AG09309 (cell line): ENCODE measurements around the gene PLEKHM3.
"Not testable (repeated sequence)": the region's sequence is repeated elsewhere in the genome, so short reads cannot be mapped to it uniquely, and the experiment has no call there.

Experiments
- DNase-seq: peaks from one replicate; pipeline ENCODE4 v3.0.0-alpha.2; 2010; ENCODE audit warnings: low read depth
- H3K4me3 ChIP-seq: 2 replicates; pipeline ENCODE4 v1.5.1; 2011; ENCODE audit warnings: mild to moderate bottlenecking, low read depth, low read length, moderate library complexity; ENCODE audit not compliant: control insufficient read depth
- TF ChIP-seq, protein P1 (sequence below): IDR thresholded peaks from 2 replicates; pipeline ENCODE4 v1.5.1; 2011; ENCODE audit warnings: mild to moderate bottlenecking, low read depth, low read length, inconsistent platforms; ENCODE audit not compliant: insufficient read depth, control insufficient read depth; ENCODE audit errors: missing control alignments

The PLEKHM3 gene

DNA sequence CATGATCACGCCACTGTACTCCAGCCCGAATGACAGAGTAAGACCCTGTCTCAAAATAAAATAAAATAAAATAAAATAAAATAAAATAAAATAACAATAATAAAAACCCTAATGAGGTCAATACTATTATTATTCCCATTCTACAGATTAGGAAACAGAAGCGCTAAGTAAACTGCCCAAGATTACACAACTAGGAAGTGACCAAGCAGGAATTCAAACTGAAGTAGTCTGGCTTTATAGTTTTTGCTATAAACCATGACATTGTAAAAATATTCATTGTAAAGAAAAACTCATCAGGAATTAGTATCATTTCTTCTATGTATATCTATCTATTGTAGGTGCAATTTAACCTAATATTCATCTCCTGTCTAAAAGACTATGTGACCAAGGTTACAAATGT is 1.2 kb downstream of the PLEKHM3 start:
- TF ChIP-seq, protein P1, sequence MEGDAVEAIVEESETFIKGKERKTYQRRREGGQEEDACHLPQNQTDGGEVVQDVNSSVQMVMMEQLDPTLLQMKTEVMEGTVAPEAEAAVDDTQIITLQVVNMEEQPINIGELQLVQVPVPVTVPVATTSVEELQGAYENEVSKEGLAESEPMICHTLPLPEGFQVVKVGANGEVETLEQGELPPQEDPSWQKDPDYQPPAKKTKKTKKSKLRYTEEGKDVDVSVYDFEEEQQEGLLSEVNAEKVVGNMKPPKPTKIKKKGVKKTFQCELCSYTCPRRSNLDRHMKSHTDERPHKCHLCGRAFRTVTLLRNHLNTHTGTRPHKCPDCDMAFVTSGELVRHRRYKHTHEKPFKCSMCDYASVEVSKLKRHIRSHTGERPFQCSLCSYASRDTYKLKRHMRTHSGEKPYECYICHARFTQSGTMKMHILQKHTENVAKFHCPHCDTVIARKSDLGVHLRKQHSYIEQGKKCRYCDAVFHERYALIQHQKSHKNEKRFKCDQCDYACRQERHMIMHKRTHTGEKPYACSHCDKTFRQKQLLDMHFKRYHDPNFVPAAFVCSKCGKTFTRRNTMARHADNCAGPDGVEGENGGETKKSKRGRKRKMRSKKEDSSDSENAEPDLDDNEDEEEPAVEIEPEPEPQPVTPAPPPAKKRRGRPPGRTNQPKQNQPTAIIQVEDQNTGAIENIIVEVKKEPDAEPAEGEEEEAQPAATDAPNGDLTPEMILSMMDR = no peak
- no peak overlapping the region for H3K4me3 ChIP-seq
- DNase-seq = no peak

DNA sequence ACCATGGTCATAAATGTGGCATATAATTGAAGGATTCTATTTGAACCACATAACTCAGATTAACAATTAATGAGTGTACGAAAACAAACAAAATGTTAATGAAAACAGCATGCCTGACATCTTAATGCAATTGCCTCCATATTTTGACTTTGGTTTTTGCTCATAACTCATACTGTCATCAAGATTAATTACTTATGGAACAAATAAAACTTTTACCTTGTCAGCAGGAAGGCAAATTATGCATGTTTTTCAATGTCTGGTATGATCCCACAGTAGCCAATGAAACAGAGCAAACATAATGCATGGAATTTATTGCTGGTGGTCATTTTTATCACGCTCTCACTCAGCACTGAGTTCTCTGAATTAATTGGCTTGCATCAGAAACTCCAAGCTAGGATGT is 5.1 kb downstream of the PLEKHM3 start:
- DNase-seq = no peak
- TF ChIP-seq, protein P1 = no peak
- H3K4me3 ChIP-seq = no peak overlapping the region

DNA sequence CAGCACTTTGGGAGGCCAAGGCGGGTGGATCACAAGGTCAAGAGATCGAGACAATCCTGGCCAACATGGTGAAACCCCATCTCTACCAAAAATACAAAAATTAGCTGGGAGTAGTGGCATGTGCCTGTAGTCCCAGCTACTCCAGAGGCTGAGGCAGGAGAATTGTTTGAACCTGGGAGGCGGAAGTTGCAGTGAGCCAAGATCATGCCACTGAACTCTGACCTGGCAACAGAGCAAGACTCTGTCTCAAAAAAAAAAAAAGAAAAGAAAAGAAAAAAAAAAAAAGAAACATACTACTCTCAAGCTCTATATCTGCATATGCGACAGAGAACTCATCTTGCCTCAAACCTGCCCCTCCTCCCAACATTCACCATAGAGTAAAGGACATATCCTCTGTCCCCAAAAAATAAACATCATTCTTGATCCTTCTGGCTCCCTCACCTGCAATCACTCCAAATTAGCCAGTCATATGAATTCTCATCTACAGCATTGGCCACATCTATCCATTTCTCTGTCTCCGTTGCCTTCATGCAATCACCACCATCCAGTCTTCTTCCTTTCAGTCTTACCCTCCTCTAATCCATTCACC is 7.1 kb downstream of the PLEKHM3 start:
- H3K4me3 ChIP-seq, DNase-seq: not testable (repeated sequence)

DNA sequence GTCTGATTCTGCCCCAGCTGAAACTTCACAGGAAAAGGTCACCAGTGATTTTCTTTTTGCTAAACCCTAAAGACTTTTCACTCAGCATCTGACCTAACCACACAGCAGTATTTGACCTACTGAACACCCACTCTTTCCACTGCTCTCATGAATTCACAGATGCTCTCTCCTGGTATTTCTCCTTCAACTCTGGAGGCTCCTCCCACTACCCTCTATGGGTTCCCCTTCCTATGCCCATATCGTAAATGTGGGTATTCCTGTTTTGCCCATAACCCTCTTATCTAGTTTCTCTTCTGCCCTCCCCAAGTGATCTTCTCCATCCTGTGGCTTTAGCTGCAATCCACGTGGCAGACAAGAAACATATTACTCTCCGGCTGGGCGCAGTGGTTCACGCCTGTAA is 7.6 kb downstream of the PLEKHM3 start:
- no peak overlapping the region for H3K4me3 ChIP-seq
- no peak for DNase-seq
- TF ChIP-seq, protein P1 = no peak

DNA sequence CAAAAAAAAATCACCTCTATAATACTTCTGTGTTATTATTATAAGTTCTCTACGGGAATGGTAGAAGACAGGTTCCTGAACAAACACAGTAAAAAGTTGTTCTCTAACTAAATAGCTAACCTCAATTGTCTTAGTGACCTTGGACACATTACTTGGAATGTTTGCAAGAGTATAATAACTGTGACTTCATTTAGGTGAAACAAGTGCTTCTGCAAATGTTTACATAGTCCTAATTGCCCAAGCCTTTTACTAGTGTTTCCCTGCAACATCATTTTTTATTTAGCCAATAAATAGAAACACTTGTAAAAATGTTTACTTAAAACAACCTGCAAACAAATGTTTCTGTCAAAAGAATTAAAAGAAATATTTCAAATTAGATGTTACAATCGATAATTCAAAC is 9.9 kb downstream of the PLEKHM3 start:
- DNase-seq = no peak
- no peak overlapping the region for H3K4me3 ChIP-seq
- TF ChIP-seq, protein P1 = no peak

DNA sequence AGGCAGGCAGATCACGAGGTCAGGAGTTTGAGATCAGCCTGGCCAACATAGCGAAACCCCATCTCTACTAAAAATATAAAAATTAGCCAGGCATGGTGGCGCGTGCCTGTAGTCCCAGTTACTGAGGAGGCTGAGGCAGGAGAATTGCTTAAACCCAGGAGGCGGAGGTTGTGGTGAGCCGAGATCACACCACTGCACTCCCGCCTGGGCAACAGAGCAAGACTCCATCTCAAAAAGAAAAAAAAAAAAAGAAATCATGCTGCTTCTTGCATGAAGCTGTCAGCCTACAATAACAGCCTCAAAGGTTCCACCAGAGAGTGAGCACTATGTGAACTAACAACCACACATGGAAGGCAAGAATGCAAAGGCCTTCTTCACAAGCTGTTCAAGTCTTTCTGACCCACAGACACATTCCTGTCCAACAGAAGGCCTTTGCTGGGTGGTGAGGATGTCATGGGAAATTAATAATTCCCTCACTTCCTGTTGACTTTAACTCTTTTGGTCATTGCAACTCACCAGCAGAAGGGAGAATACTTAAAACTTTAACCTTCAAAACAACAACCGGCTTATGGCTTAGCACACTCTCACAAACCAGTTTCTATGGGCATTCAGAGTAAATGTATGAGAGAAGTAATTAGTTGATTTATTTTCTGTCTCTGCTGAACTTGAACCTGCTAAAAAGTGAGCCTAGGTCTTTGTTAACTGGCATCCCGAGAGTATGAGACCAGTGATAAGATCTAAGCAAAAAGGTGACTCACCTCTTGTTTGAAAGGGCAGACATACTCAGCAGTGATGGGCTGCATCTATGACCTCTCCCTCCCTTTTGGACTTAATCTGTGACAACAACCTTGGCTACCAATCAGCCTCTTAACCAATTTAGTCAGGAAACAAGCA is 11.8 kb downstream of the PLEKHM3 start:
- TF ChIP-seq, protein P1 = no peak
- no peak for DNase-seq
- H3K4me3 ChIP-seq = no peak overlapping the region

DNA sequence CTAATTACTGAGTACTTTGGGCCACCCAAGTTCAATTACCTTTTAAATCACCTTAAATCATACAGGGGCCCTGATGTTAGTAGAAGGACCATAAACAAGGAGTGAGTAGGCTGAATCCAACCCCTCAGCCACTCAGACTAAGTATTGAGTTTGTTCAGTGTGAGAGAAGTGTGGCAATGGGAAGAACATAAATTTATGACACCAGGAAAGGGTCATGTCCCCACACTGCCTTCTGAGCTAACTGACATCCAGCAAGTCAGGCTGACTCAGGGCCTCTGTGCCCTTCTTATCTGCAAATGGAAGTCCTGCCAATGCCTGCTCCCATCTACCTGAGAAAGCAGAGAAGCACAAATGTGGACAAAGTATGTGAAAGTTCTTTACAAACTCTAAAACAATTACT is 12.9 kb downstream of the PLEKHM3 start:
- TF ChIP-seq, protein P1 = no peak
- no peak for DNase-seq
- no peak overlapping the region for H3K4me3 ChIP-seq
